ENCODE results near the gene PSMA3.

Gene PSMA3

DNA sequence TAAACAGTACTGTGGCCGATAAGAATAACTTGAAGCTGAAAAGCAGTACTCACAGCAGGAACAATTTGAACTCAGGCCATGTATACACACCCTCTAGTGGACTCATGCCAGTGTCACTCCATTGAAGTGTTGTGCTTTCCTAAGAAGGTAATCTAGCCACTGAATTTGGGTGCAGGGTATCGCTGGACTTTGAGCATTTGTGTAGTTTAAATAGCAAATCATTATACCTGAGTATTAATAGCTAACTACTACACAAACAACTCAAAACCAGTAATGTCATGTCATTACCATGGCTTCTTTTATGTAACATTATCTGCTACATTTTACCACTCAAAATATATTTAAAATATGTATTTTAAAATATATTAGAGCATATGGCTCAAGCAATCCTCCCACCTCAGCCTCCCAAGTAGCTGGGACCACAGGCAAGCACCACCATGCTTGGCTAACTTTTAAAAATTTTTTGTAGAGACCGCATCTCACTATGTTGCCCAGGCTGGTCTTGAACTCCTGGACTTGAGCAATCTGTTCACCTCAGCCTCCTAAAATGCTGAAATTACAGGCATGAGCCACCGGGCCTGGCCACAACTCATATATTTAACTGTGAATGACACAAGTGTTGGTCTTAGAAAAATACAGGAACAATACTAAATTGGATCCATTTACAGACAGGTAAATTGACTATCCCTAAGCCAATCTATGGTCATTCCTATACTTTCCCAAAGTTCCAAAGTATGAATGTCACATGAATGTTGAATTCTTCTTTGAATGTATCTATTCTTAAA, 28.1 kb downstream of the PSMA3 start:
- peak; percentile 8 for DNase-seq (ENCODE audit: low spot score)

DNA sequence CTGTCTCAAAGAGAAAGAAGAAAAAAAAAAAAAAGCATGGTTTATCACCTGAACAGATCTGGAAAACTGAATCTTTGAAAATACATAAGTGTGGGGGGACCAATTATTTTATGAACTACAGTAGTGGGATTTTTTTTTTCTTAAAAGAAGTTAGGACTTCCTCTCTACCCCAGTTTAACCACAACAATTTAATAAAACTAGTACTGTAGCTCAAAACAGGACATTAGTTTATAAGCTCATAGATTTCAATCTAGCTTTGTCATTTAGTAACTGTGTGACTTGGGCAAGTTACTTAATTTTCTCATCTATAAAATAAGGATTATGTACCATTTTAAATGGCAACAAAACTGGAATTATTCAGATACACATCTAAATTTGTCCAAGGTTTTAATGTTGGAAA, 30.2 kb downstream of the PSMA3 start:
- no peak for DNase-seq (ENCODE audit: low spot score)

DNA sequence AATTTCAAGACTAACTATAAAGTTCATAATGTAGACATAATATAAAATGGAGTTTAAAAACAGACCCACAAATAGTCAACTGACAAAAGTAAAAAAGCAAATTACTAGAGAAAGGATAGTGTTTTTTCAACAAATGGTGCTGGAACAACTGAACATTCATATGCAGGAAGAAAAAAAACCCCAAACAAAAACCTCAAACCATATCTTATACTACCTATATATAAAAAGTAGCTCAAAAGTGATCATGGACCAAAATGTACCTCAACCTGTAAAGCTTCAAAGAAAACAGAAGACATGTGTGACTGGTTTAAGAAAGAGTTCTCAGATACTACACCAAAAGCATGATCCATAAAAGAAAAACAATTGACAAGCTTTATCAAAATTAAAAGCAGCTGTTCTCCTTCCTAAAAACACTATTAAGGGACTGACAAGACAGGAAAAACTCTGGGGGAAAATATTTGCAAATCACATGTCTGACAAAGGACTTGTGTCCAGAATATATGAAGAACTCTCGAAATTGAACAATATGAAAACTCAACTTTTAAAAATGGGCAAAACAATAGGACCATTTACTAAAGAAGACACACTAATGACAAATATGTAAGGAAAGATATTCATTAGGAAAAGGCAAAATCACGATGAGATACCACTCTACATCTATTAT, 31.0 kb downstream of the PSMA3 start:
- DNase-seq (ENCODE audit: low spot score), result no peak

DNA sequence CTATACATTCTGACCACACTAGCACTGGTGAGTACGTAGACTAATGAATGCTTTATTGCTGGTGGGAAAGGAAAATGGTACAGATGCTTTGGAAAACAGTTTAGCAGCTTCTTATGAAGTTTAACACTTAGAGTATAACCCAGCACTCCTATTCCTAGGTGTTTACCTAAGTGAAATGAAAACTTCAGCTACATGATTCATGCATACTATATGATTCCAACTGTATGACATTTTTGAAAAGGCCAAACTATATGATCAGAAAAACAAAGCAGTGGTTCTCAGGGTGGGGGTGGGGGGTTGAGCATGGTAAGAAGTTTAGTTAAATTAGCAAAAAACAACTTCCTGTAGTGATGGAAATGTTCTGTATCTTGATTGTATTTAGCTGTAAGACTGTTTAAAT, 31.6 kb downstream of the PSMA3 start:
- no peak for DNase-seq (ENCODE audit: low spot score)

DNA sequence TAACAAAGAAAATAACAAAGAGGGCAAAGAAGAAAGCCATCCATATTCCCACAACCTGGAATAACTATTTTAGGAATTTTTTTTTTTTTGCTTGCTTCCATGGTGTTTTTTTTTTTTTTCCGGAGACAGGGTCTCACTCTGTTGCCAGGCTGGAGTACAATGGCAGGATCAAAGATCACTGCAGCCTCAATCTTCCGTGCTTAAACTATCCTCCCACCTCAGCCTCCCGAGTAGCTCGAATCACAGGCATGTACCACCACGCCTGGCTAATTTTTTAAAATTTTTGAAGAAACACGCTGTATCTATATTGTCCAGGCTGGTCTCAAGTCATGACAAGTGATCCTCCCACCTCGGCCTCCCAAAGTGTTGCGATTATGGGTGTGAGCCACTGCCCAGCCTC, 33.5 kb downstream of the PSMA3 start:
- DNase-seq (ENCODE audit: low spot score), result no peak

DNA sequence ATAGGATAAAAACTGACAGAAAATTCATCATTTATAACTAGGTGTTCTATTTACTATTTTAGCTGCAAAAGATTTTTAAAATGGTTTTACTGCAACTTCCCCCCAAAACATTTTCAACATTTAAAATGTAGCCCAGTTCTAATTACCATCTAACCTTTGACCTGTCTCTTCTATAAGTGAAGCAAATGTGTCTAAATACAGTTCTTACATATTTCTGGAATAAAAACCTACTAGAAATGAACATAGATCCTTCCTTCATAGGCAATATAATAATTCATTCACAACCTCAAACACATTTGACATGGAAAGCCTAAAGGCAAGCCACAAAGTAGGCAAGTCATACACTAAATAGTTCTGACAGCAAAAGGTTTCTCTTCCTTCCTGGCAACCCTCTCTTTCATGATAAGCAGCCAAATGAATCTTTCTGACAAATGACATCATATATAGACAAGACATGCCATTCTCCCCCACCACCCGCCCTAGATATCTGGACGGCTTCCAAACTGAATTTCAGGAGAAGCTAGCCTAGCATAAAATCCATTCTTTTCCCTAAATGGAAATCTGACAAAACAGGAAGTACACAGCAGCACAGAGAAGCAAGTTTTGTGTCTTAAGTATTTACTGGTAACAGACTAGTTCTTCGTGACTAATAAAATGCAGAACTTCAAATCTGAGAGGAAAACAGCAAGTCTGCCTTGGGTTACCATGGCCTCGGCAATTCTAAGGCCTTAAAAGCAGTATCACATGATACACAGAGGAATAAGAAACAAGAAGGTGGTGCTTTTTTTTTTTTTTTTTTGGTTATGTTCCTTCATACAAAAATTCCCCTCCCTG, 36.5 kb downstream of the PSMA3 start:
- DNase-seq (ENCODE audit: low spot score), result peak; percentile 10

DNA sequence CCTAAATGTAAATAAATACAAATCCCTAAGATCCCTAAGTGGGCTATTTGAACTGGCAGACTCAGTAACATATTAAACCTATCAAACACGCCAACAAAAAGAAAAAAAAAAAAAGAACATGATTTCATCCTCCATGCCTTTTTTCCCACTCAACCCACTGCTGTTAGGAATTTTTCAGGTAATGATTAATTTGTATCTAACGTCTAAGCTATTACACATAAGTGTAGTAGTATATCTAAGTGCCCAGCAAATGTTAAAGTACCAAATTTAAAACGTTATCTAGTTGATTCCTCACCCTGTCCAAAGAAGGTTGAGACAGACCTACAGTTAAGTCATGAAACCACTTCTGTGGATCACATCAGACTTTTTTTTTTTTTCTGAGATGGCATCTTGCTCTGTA, 37.3 kb downstream of the PSMA3 start:
- no peak for DNase-seq (ENCODE audit: low spot score)

DNA sequence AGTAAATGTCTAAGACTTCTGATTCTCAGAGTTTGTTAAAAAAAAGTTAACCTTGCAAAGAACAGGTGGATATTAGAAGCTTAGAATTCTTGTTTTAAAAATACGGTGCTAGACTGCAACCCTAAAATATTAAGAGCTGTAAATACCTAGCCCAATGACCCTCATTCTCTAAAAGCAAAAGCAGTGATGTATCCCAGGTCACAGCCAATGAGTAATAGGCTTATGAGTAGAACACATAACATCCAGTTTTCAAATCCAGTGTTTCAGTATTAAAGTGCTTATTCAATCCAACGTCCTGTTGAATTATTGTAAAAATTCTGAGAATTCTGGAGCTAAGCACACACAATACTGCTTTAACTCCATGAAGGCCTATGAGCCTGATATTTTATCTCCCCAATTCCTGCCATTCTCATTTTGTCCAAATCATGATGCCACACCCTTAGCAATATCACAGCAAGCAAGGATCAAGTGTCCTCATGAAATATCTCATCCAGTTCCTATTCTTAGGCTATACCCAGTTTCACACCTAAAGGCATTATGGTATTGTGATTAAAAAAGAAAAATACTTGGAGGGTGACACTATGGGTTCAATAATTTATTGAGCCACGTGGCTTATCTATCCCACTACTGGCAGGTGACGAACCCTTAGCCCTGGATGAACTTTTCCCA, 38.4 kb downstream of the PSMA3 start:
- DNase-seq (ENCODE audit: low spot score), result no peak

DNA sequence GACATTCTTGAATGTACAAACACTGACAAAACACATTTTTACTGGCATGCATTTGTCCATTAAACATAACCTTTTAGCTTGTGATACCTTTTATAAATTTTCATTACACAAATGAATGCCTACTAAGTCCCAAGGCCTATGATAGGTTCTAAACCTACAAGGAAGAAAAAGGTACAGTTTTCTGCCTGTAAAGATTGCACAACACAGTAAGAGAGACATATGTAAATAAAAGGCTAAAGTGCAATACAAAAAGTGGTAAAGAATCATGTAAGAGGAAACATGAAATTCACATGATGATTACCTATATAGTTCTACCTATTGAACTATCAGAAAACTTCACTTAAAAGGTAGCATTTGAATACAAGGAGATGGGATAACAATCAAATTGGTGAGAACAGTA, 39.1 kb downstream of the PSMA3 start:
- no peak for DNase-seq (ENCODE audit: low spot score)

DNA sequence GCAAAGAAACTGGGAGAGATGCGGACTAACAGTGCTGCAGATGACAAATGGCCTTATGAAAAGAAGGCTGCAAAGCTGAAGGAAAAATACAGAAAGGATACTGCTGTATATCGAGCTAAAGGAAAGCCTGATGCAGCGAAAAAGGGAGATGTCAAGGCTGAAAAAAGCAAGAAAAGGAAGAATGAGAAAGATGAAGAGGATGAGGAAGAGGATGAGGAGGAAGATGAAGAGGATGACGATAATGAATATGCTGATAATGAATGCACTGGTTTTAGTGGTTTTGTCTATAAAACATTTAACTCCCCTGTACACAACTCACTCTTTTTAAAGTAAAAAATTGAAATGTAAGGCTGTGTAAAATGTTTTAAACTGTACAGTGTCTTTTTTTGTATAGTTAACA, 40.5 kb downstream of the PSMA3 start:
- no peak for DNase-seq (ENCODE audit: low spot score)

DNA sequence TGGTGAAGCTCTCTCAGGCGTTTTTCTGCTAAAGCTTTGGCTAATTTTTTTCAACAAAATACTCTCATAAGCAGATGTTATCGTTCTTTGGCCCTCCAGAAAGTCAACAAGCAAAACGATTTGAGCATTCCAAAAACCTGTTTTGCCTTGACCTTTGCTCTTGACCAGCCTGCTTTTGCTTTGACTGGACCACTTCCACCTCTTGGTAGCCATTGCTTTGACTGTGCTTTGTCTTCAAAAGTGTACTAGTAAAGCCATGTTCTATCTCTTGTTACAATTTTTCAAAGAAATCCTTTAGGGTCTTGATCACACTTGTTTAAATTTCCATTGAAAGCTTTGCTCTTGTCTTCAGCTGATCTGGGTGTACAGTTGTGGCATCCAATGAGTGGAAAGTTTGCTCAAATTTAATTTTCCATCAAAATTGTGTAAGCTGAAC, 43.0 kb downstream of the PSMA3 start:
- no peak for DNase-seq (ENCODE audit: low spot score)

DNA sequence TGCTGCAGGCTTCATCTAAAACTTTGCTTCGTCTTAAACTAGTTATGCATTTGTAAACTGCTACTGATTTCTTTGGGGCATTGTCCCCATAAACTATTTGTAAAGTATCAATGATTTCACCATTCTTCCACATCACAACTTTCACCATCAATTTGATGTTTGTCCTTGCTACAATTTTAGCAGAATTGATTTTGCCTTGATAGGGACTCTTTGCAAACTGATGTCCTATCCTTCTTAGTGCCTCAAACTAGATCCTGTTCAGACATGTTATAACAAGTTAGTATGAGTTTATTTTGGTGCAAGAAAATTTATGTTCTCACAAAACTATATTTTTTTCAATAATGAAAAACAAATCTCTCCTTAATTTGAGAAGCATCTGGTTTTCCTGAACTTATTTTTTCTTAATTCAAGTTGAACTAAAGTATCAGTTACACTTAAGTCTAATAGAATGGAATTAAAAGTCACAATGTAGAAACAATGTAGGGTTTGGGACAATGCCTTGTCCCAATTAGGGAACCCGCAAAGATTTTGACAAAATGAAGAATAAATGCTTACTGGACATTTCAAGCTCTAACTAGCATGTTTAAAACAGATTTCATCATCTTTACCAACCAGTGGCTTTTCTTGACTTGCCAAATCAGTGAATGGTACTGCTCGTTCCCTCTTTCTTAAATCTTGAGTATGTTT, 43.6 kb downstream of the PSMA3 start:
- no peak for DNase-seq (ENCODE audit: low spot score)

DNA sequence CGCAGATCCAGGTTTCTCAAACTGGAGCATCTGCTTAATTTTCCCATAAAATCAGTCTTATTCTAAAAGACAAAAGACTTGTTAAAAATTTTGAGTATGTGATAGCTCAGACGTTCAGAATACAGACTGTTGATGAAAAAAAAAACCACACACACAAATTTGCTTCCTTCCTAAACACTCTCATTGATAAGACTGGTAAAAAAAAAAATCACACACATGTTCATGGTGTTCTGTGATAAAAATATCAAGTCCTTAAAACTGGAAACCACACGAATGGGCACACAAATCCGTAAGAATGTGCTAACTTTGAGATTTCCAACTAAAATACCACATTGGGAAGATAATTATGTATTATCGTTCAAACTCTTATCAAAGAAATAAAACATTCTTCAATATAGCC, 47.0 kb downstream of the PSMA3 start:
- DNase-seq (ENCODE audit: low spot score), result no peak

DNA sequence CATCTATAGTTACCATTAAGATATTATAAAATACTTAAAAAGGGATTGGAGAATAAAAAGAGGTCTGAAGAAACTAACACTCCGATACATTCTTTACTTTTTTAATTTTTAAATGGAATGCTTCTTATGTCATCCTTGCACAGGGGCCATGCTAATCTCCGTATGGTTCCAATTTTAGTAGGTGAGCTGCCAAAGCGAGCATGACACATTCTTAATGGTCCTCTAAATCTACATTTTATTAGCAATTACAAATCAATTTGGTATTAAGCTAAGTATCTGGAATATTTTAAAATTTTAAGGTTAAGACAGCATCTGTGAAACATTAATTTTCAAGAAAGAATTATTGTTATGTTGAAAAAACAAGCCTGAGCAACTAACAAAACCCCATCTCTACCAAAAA, 47.5 kb downstream of the PSMA3 start:
- DNase-seq (ENCODE audit: low spot score), result no peak

DNA sequence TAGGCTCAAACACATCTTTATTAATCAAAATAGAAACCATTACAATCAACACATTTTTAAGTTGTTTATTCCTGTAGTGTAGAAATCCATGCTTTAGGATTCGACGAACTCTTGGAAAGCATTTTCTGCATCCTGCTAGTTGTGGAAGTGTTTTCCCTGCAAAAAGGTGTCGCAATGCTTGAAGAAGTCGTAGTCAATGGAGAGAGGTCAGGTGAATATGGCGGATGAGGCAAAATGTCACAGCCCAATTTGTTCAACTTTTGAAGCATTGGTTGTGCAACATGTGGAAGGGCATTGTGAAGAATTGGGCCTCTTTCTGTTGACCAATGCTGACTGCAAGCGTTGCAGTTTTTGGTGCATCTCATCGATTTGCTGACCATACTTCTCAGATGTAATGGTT, 49.6 kb downstream of the PSMA3 start:
- DNase-seq (ENCODE audit: low spot score), result no peak

DNA sequence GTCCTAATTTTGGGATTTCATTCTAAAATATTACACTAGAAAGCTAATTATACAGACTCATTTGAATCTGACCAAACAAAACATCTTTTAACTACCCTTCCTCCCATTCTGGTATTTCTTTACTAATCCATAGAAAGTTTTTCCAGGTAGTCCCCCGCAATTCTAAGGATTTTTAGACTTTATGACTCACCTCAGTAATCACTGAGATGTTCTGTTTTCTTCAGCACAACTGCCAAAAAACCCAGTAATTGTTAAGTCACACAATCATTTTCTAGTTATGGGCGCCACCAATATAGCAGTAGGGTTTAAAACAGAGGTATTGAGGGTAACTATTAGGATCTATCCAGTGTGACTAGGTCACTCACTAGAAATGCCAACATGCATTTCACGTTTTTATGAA, 52.1 kb downstream of the PSMA3 start:
- no peak for DNase-seq (ENCODE audit: low spot score)

DNA sequence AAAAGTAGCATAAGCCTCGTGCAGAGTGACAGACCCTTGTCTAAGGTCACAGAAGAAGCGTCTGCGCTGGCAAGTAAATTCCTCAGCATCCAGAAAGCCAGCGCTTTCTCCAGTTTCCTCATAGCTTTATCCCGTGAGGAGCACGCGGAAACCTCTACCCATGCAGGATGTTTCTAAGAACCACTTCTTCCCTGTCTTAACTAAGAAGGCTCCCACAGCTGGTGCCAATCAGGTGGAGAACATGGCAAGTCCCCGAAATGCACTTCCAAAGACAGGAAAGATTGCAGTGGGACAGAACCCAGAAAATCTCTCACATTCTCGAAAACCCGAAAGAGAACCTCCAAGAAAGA, 52.7 kb downstream of the PSMA3 start:
- DNase-seq (ENCODE audit: low spot score), result no peak

DNA sequence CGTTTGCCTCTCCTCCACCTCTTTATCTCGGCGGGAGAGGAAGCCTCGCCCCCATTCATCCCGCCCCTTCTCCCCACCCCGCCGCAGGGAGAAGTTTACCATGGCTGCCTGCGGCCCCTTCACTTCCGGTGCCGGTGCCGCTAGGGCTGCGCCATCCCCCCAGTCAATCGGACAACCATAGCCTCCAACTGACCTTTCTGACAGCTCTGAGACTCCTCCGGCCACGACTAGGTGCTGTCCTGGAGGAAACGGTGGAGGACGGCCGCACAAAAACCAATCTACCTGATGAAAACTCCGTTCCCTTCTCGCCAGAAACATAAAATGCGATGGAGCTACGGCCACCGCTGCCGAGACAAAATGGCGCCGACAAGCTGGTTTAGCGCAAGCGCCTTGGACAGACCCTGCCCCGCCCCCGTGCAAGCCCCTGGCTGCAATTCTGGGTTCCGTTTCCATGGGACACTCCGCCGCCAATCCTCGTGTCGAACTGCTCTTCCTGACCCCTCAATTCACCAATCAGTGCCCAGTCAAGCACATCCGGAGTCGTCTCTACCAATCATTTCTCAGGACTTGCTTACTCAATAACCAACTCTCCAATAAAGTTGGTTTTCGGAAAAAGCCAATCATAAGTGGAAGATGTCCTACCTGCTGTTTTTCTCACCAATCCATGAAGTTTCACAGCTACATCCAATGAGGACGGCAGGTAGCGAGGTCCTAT, 53.3 kb downstream of the PSMA3 start:
- DNase-seq (ENCODE audit: low spot score), result peak; percentile 94

DNA sequence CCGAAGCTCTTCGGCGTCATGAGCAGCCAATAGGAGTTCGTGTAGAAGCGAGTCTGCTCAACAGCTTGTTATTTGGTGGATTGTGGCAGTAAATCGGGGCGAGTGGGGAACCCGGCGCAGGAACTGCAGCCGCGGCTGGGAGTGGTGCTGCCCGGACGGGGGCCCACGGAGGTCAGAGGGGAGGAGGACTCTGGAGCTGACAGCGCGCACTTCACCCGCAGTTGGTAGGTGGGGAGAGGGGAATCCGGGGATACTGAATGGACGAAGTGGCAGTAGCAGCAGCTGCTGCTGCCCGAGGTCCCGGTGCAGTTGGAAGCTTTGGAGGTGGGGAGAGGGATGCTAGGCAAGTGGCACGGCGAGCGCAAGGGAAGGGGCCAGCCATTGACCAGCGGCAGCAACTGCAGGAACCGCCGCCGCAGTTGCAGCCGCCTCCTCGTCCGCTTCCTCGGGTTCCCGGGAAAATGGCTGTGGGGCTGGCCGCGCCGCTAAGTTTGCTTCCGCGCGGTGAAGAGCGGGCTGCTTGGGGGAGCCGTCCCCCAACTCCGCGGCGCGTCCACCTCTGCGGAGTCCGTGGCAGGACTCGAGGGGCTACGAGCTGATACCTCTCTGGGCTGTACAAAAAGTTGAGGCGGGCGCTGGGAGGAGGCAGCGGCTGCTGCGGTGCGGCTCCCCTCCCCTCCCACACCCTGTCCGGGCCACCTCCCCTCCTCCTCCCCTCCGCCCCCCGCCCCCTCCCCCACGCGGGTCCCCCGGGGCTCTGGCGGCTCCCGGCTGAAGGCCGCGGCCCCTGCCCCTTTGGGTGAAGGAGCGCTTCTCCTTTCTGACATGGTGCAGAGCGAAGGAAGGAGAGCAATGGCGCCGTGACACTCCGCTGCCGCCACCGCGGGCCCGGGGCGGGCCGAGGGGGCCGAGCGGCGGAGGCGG, 54.1 kb downstream of the PSMA3 start, which contains the start of gene ARID4A:
ARID4A (plus strand) TSS at position 79 of the 924 bp plus-strand sequence. CDS start 1,300 bp downstream, outside the sequence.
- peak; percentile 52 for DNase-seq (ENCODE audit: low spot score)
